Umbilical cord (tissue), 2 donors: ENCODE measurements around the gene TMEM26. TPM values are rescaled to one million over a fixed set of nuclear protein-coding genes. Genes with fewer than 3 reads are reported as not detected.

Experiments used
- DNase-seq: peaks from one replicate; pipeline ENCODE4 v3.0.0-alpha.2; 2015; ENCODE audit warnings: low spot score
- total RNA-seq: library from RNA; depleted of rRNA; stranded (reverse); fragments of >200 nt; gene quantifications from one replicate; pipeline ENCODE4 v1.2.3, GENCODE V29; 2014; ENCODE audit warnings: low replicate concordance; ENCODE audit not compliant: insufficient read depth

Gene TMEM26
- total RNA-seq, 1 donor from 2014 or later: 1.9 TPM

GRCh38 chr10:61460835-61461234, 7.7 kb upstream of the TMEM26 start:
- DNase-seq: no peak

GRCh38 chr10:61458031-61458430, 4.8 kb upstream of the TMEM26 start:
- DNase-seq: no peak

GRCh38 chr10:61456095-61456789, 3.1 kb upstream of the TMEM26 start:
- peak; percentile 61 for DNase-seq

- DNase-seq: no peak
Measured at GRCh38 chr10:61455656-61456055, 2.5 kb upstream of the TMEM26 start.

- no peak for DNase-seq
Measured at GRCh38 chr10:61454541-61454940, 1.4 kb upstream of the TMEM26 start.

- no peak for DNase-seq
Measured at GRCh38 chr10:61452151-61452651, 980 bp downstream of the TMEM26 start.

GRCh38 chr10:61451357-61451756, 1.8 kb downstream of the TMEM26 start:
- DNase-seq: no peak

- DNase-seq: no peak
Measured at GRCh38 chr10:61448841-61449600, 4.2 kb downstream of the TMEM26 start.

- DNase-seq: no peak
Measured at GRCh38 chr10:61448091-61448490, 5.1 kb downstream of the TMEM26 start.

GRCh38 chr10:61439058-61439609, 14.0 kb downstream of the TMEM26 start:
- no peak for DNase-seq

GRCh38 chr10:61438141-61438988, 14.8 kb downstream of the TMEM26 start:
- DNase-seq: no peak

GRCh38 chr10:61423178-61423577, 30.0 kb downstream of the TMEM26 start:
- no peak for DNase-seq

- no peak for DNase-seq
Measured at GRCh38 chr10:61417661-61418060, 35.5 kb downstream of the TMEM26 start.

- no peak for DNase-seq
Measured at GRCh38 chr10:61415824-61416223, 37.4 kb downstream of the TMEM26 start.

- no peak for DNase-seq
Measured at GRCh38 chr10:61411706-61412105, 41.5 kb downstream of the TMEM26 start.

- DNase-seq: no peak
Measured at GRCh38 chr10:61410353-61411070, 42.7 kb downstream of the TMEM26 start.

GRCh38 chr10:61409157-61409556, 44.0 kb downstream of the TMEM26 start:
- DNase-seq: no peak

- peak; percentile 51 for DNase-seq
Measured at GRCh38 chr10:61408105-61408504, 45.1 kb downstream of the TMEM26 start.

- no peak for DNase-seq
Measured at GRCh38 chr10:61406736-61407135, 46.4 kb downstream of the TMEM26 start.

- DNase-seq: no peak
Measured at GRCh38 chr10:61406242-61406641, 46.9 kb downstream of the TMEM26 start.

- no peak for DNase-seq
Measured at GRCh38 chr10:61404751-61405150, 48.4 kb downstream of the TMEM26 start.
